BE2C (cell line): ENCODE results near the gene LRRC9.
A peak's percentile ranks its signal among the peaks of the same experiment; 100 is the strongest.

Experiments used
- DNase-seq: peaks from one replicate; pipeline ENCODE4 v3.0.0-alpha.2; 2020
- H3K27me3 ChIP-seq: fragments of 250-450 bp; sonication (Bioruptor Pico); 2 replicates; pipeline ENCODE4 v1.5.1; 2020; ENCODE audit warnings: mild to moderate bottlenecking
- H3K36me3 ChIP-seq: fragments of 250-450 bp; sonication (Bioruptor Pico); 2 replicates; pipeline ENCODE4 v1.5.1; 2020; ENCODE audit warnings: mild to moderate bottlenecking
- H3K4me1 ChIP-seq: fragments of 250-450 bp; sonication (Bioruptor Pico); 2 replicates; pipeline ENCODE4 v1.5.1; 2020
- H3K4me3 ChIP-seq: 2 replicates; pipeline ENCODE4 v1.5.1; 2011; ENCODE audit warnings: low read depth, low read length
- H3K9me3 ChIP-seq: fragments of 250-450 bp; sonication (Bioruptor Pico); 2 replicates; pipeline ENCODE4 v1.5.1; 2020
- TF ChIP-seq, protein P1 (sequence below): IDR thresholded peaks from 2 replicates; pipeline ENCODE4 v1.5.1; 2012; ENCODE audit warnings: mild to moderate bottlenecking, low read depth, low read length

The LRRC9 gene

DNA sequence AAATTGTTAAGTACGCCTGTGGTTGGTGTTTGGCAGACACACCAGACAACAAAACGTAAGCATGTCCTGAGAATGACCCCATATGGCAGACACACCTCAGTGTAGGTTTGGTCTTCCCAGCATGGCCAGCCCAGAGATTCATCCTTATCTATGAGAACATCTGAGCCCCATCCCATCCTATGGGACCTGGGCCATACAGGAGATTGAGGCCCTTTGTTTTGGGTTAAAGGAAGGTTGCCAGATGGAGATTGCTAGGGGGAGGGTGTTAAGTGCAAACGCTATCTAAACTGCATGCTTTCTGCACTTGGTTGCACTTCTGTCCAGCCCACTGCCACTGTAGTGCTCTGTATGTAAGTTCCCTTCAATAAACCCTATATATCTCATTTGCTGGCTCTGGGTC, 167.7 kb downstream of the LRRC9 start:
- H3K4me3 ChIP-seq: peak overlapping the region; percentile 24; the same call in 1 of the 2 replicates
- TF ChIP-seq, protein P1, sequence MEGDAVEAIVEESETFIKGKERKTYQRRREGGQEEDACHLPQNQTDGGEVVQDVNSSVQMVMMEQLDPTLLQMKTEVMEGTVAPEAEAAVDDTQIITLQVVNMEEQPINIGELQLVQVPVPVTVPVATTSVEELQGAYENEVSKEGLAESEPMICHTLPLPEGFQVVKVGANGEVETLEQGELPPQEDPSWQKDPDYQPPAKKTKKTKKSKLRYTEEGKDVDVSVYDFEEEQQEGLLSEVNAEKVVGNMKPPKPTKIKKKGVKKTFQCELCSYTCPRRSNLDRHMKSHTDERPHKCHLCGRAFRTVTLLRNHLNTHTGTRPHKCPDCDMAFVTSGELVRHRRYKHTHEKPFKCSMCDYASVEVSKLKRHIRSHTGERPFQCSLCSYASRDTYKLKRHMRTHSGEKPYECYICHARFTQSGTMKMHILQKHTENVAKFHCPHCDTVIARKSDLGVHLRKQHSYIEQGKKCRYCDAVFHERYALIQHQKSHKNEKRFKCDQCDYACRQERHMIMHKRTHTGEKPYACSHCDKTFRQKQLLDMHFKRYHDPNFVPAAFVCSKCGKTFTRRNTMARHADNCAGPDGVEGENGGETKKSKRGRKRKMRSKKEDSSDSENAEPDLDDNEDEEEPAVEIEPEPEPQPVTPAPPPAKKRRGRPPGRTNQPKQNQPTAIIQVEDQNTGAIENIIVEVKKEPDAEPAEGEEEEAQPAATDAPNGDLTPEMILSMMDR: no peak
- H3K9me3 ChIP-seq: no peaks in the 10 kb centered on the region
- DNase-seq: peak; percentile 36
- H3K4me1 ChIP-seq: peaks cover 18% of the 10 kb centered on the region
- H3K36me3 ChIP-seq: no peaks in the 10 kb centered on the region
- no peaks in the 10 kb centered on the region for H3K27me3 ChIP-seq

DNA sequence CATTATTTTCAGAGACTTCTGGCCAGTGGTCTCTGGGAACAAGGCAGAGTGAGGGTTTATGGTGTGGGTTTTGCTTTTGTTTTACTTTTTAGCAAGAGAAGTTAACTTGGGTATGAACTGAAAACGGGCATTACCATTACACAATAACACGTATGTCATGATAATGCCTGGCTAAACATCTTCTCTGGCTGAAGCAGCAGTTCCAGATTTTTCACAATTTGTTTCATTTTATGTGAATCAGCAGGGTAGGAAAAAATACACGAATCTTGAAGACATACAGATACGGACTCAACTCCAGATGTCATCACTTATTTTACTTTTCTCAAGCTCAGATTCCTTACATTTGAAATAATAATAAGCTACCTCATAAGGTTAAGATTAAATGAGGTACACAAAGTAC, 169.3 kb downstream of the LRRC9 start:
- Histone ChIP-seq H3K9me3 (no peaks in the 10 kb centered on the region), H3K27me3 (no peaks in the 10 kb centered on the region), H3K36me3 (no peaks in the 10 kb centered on the region), H3K4me1 (peaks cover 18% of the 10 kb centered on the region), H3K4me3 (no peak overlapping the region)
- DNase-seq: no peak
- TF ChIP-seq, protein P1: no peak

DNA sequence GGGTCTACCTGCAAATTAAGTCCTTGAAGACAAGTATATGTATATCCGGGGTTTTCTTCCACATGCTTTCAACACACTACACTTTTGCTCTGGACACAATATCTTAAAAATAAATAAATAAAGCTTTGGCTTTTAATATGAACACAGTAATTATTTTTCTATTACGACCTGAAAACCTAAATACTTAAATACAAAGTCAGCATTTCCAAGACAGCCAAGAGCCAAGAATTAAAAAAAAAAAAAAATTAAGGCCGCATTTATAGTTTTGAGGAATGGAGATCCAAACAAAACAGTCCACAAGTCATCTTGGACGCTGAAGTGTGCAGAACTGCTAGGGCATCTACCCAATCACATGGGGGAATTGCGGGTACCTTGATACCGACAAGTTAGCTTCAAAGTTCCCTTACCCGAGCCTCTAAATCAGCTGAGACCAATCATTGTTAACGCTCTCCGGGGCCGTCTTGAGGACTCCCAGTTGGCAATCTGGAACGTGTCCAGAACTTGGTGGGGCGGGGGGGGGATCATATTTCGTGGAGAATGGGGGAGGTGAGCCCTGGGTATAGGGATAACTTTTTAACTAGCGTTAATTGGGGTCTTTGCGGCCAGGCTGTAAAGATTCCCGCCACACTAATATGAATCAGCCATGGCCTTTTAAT, 171.0 kb downstream of the LRRC9 start:
- Histone ChIP-seq H3K36me3 (no peaks in the 10 kb centered on the region), H3K4me1 (peaks cover 18% of the 10 kb centered on the region), H3K4me3 (peak overlapping the region; percentile 77), H3K9me3 (no peaks in the 10 kb centered on the region), H3K27me3 (no peaks in the 10 kb centered on the region)
- TF ChIP-seq, protein P1: no peak
- DNase-seq: peak; percentile 14

DNA sequence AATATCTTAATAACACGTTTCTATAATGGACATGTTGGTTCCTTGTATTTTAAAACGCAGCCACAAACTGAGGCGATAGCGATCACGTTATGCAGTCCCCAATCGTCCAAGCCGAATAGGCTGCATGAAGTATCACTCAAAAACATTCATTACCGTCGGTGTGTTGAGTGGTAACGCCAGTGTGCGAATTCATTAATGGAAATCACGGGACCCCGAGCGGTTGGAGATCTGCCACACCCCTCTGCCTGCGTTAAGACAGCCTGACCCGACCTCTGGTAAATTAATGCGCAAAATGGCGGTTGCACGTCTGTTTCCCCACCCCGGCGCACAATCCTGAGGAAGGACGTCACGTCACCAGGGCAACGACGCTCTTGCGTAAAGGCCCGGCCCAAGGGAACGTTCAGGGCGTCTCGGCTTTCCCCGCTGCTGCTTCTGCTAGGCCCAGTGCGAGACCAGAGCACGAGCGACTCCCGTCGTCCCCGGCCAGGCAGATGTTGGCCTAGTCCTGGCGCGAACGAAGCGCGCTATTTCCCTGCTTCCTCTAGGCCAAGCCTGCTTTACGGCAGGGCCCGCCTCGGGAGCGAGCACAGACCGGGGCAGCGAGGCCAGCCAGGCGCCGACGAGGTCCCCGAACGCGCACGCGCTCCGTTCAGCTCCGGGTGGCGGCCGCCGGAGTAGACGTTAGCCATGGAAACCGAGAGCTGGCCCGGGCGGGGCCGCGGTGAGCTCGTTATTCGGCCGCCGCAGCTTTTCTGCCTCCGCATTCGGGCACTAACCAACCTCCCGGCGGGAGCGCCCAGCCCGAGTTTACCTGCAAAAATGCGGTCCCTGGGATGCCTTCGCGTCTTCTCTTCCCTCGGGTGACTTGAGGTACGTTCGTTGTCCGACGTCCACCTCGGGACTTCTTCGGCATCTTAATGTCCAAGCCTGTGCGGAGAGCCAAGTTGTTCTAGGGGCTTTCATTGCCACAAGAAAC, 171.9 kb downstream of the LRRC9 start, which contains the start of gene PCNX4:
Gene PCNX4 (plus strand): TSS at position 374 of the 976 bp plus-strand sequence. CDS start 15,716 bp downstream, outside the sequence.
- Histone ChIP-seq H3K4me1 (peaks cover 16% of the 10 kb centered on the region), H3K9me3 (no peaks in the 10 kb centered on the region), H3K36me3 (no peaks in the 10 kb centered on the region), H3K4me3 (peak within 1 kb of the TSS; percentile 77), H3K27me3 (no peaks in the 10 kb centered on the region)
- peak; percentile 96 for DNase-seq
- TF ChIP-seq, protein P1: no peak

DNA sequence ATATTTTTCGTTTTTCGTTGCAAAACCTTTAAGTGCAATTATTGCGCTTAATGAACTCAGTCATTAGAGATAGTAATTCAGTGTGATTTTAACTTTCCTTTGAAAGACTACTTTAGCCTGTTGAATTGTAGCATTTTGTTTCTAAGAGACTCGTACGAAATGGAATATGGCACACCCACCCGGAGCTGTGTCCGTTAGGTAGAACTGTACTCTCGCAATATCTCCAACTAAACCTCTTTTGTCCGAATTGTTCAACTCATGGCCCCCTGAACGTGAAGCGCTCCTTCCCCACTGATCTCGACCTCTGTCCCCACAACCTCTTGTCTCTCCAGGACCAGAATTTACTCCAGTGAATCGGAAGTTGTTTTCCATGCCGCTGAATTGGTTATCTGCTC, 172.6 kb downstream of the LRRC9 start:
- TF ChIP-seq, protein P1: no peak
- H3K4me3 ChIP-seq: peak overlapping the region; percentile 77
- H3K9me3 ChIP-seq: no peaks in the 10 kb centered on the region
- peaks cover 9% of the 10 kb centered on the region for H3K4me1 ChIP-seq
- no peaks in the 10 kb centered on the region for H3K27me3 ChIP-seq
- peak; percentile 12 for DNase-seq
- 0 out of 2 replicates have a peak, but pooled peaks cover 5% of the 10 kb centered on the region for H3K36me3 ChIP-seq
